ENCODE results near the gene GRK7. TPM values are rescaled to one million over a fixed set of nuclear protein-coding genes. Genes with fewer than 3 reads are reported as not detected.

GRK7 gene
- total and polyA plus RNA-seq, 2 of the 13 experiments (the other 11 are each of a cell fraction or from before 2014, with no cell fraction given), result not detected

DNA sequence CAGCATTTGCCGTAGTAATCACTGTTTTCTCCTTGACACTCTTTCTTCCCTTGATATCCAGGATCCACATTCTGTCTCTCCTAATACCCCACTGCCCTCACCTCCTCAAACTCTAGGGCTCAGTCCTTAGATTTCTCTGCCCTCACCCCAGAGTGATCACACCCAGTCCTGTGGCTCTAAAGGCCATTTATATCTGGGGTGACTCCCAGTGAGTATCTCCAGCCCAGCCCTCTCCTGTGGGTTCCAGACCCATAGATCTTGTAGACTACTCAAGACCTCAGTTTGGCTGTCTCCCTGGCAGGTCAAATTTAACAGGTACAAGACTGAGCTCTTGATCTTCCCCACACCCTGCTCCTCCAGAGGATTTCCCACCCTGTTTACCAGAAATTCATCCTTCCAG lies 1.3 kb downstream of the GRK7 start (continued):
- TF ChIP-seq SALL1 (CRISPR knock-in tag; IDR thresholded peaks at IDR 0.05) (no peak), NCOA2 (CRISPR knock-in tag; IDR thresholded peaks at IDR 0.05) (no peak), ZNF451 (CRISPR knock-in tag; IDR thresholded peaks at IDR 0.05) (no peak)

DNA sequence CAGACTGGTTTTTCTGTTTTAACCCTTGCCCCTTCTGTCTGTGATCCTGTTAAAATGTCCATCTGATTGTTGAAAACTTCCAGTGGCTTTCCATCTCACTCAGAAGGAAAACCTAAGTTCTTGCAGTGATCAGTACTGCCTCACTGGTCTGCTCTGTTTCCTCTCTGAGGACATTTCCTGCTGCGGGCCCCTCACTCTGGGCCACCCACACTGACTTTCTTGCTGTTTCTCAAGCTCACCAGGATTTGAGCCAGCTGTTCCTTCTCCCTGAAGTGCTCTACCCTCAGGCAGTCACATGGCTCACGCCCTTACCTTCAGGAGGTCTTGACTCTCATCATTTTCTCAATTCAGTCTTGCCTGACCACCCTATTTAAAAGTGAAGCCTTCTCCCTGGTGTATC lies 1.8 kb downstream of the GRK7 start:
- Histone ChIP-seq H3K4me1 (ENCODE audit: insufficient read depth, low read length) (peaks cover 18% of the 10 kb centered on the region), H3K27me3 (ENCODE audit: control insufficient read depth in 1 of 2, insufficient read depth in 2 of 2, low read length in 2 of 2) (peaks cover 0 to 10% of the 10 kb centered on the region in 2 experiments; a peak in 2 of 5 replicates), H3K27ac (ENCODE audit: extremely low read length, insufficient read depth, low read length) (no peak overlapping the region), H3K4me2 (ENCODE audit: low read depth, low read length) (no peak overlapping the region), H4K20me1 (ENCODE audit: insufficient read depth, low read length) (no peaks in the 10 kb centered on the region), H3K36me3 (replicated peaks in 1 of 2; ENCODE audit: control insufficient read depth in 1 of 2, insufficient read depth in 2 of 2, low read length in 2 of 2) (no peaks in the 10 kb centered on the region), H2AFZ (ENCODE audit: low read length) (no peak overlapping the region), H3K9ac (ENCODE audit: insufficient read depth, low read depth, low read length) (no peak overlapping the region), H3K9me3 (ENCODE audit: low read length) (no peaks in the 10 kb centered on the region), H3K79me2 (ENCODE audit: insufficient read depth, low read length) (no peaks in the 10 kb centered on the region), H3K4me3 (replicated peaks in 1 of 3; ENCODE audit: insufficient read depth in 1 of 3, low read depth in 2 of 3, low read length in 3 of 3) (no peak overlapping the region)
- 37% methylated on average over 2 of the region's 2 CpGs for WGBS (ENCODE audit: low lambda C conversion rate)
- ChIA-PET CTCF (ENCODE audit: low intra/inter-chr PET ratio, low total read pairs) (no interaction called here), POLR2A (no interaction called here)
- no TSS peak for BruUV-seq (replicated peaks)
- in situ Hi-C loops (cut with HindIII; ENCODE audit: extremely low pct_ligation_motif_present, low pct_unique_long_range_greater_than_20kb), result no loop called here
- FAIRE-seq (no peak), ATAC-seq (no peak), DNase-seq (ENCODE audit: low spot score) (no peak)
- intact Hi-C loops (cut with micrococcal nuclease; ENCODE audit: unreplicated experiment), result no loop called here
- TF ChIP-seq ZNF530 (CRISPR knock-in tag; IDR thresholded peaks at IDR 0.05; ENCODE audit: low read depth) (no peak), ZNF841 (CRISPR knock-in tag; IDR thresholded peaks at IDR 0.05; ENCODE audit: borderline replicate concordance) (no peak), SMAD9 (CRISPR knock-in tag; IDR thresholded peaks at IDR 0.05) (no peak), TRIM24 (CRISPR knock-in tag; IDR thresholded peaks at IDR 0.05) (no peak), SIX1 (CRISPR knock-in tag; IDR thresholded peaks at IDR 0.05; ENCODE audit: borderline replicate concordance) (no peak), KLF16 (CRISPR knock-in tag; IDR thresholded peaks at IDR 0.05) (no peak), HDAC1 (CRISPR knock-in tag; IDR thresholded peaks at IDR 0.05) (no peak), ZNF34 (CRISPR knock-in tag; IDR thresholded peaks at IDR 0.05; ENCODE audit: borderline replicate concordance) (no peak), DPF2 (CRISPR knock-in tag; IDR thresholded peaks at IDR 0.05; ENCODE audit: borderline replicate concordance, low read depth) (no peak)
- TF ChIP-seq, protein P1, sequence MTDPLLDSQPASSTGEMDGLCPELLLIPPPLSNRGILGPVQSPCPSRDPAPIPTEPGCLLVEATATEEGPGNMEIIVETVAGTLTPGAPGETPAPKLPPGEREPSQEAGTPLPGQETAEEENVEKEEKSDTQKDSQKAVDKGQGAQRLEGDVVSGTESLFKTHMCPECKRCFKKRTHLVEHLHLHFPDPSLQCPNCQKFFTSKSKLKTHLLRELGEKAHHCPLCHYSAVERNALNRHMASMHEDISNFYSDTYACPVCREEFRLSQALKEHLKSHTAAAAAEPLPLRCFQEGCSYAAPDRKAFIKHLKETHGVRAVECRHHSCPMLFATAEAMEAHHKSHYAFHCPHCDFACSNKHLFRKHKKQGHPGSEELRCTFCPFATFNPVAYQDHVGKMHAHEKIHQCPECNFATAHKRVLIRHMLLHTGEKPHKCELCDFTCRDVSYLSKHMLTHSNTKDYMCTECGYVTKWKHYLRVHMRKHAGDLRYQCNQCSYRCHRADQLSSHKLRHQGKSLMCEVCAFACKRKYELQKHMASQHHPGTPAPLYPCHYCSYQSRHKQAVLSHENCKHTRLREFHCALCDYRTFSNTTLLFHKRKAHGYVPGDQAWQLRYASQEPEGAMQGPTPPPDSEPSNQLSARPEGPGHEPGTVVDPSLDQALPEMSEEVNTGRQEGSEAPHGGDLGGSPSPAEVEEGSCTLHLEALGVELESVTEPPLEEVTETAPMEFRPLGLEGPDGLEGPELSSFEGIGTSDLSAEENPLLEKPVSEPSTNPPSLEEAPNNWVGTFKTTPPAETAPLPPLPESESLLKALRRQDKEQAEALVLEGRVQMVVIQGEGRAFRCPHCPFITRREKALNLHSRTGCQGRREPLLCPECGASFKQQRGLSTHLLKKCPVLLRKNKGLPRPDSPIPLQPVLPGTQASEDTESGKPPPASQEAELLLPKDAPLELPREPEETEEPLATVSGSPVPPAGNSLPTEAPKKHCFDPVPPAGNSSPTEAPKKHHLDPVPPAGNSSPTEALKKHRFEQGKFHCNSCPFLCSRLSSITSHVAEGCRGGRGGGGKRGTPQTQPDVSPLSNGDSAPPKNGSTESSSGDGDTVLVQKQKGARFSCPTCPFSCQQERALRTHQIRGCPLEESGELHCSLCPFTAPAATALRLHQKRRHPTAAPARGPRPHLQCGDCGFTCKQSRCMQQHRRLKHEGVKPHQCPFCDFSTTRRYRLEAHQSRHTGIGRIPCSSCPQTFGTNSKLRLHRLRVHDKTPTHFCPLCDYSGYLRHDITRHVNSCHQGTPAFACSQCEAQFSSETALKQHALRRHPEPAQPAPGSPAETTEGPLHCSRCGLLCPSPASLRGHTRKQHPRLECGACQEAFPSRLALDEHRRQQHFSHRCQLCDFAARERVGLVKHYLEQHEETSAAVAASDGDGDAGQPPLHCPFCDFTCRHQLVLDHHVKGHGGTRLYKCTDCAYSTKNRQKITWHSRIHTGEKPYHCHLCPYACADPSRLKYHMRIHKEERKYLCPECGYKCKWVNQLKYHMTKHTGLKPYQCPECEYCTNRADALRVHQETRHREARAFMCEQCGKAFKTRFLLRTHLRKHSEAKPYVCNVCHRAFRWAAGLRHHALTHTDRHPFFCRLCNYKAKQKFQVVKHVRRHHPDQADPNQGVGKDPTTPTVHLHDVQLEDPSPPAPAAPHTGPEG (CRISPR knock-in tag; IDR thresholded peaks at IDR 0.05), result no peak
- TF ChIP-seq, protein P2, sequence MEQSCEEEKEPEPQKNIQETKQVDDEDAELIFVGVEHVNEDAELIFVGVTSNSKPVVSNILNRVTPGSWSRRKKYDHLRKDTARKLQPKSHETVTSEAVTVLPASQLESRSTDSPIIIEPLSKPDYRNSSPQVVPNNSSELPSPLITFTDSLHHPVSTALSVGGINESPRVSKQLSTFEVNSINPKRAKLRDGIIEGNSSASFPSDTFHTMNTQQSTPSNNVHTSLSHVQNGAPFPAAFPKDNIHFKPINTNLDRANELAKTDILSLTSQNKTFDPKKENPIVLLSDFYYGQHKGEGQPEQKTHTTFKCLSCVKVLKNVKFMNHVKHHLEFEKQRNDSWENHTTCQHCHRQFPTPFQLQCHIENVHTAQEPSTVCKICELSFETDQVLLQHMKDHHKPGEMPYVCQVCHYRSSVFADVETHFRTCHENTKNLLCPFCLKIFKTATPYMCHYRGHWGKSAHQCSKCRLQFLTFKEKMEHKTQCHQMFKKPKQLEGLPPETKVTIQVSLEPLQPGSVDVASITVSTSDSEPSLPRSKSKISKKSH (CRISPR knock-in tag; IDR thresholded peaks at IDR 0.05; ENCODE audit: borderline replicate concordance), result no peak
- TF ChIP-seq, protein P3, sequence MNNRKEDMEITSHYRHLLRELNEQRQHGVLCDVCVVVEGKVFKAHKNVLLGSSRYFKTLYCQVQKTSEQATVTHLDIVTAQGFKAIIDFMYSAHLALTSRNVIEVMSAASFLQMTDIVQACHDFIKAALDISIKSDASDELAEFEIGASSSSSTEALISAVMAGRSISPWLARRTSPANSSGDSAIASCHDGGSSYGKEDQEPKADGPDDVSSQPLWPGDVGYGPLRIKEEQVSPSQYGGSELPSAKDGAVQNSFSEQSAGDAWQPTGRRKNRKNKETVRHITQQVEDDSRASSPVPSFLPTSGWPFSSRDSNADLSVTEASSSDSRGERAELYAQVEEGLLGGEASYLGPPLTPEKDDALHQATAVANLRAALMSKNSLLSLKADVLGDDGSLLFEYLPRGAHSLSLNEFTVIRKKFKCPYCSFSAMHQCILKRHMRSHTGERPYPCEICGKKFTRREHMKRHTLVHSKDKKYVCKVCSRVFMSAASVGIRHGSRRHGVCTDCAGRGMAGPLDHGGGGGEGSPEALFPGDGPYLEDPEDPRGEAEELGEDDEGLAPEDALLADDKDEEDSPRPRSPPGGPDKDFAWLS (CRISPR knock-in tag; IDR thresholded peaks at IDR 0.05; ENCODE audit: borderline replicate concordance), result no peak
